Mesodermal cell (in vitro differentiated cells): ENCODE data around the gene PARD3B.

ENCODE experiments used
- H3K27ac ChIP-seq: 2 replicates; pipeline ENCODE4 v1.7.0; 2013; ENCODE audit warnings: mild to moderate bottlenecking, low read depth, low read length, moderate library complexity; ENCODE audit not compliant: severe bottlenecking
- H3K36me3 ChIP-seq: 2 replicates; pipeline ENCODE4 v1.7.1; 2013; ENCODE audit warnings: mild to moderate bottlenecking, low read length, moderate library complexity; ENCODE audit not compliant: control insufficient read depth, insufficient read depth
- H3K4me1 ChIP-seq: one replicate; pipeline ENCODE4 v1.7.1; 2013; ENCODE audit warnings: mild to moderate bottlenecking, low read length; ENCODE audit not compliant: insufficient read depth, control insufficient read depth, poor library complexity, severe bottlenecking
- H3K4me3 ChIP-seq: 2 replicates; pipeline ENCODE4 v1.7.0; 2013; ENCODE audit warnings: low read length, control low read depth, mild to moderate bottlenecking; ENCODE audit not compliant: insufficient read depth, poor library complexity, severe bottlenecking; ENCODE audit errors: extremely low read depth
- H3K9me3 ChIP-seq: 2 replicates; pipeline ENCODE4 v1.7.1; 2013; ENCODE audit warnings: mild to moderate bottlenecking, low read length, moderate library complexity; ENCODE audit not compliant: control insufficient read depth
- WGBS, 2 experiments: methylation state at CpG; one replicate each; pipeline ENCODE4 v1.1.5; 2013; ENCODE audit warnings: missing lambda C conversion rate in 2 of 2; ENCODE audit not compliant: insufficient coverage in 2 of 2; 5-methylcytosine and 5-hydroxymethylcytosine counted together

Gene PARD3B

DNA sequence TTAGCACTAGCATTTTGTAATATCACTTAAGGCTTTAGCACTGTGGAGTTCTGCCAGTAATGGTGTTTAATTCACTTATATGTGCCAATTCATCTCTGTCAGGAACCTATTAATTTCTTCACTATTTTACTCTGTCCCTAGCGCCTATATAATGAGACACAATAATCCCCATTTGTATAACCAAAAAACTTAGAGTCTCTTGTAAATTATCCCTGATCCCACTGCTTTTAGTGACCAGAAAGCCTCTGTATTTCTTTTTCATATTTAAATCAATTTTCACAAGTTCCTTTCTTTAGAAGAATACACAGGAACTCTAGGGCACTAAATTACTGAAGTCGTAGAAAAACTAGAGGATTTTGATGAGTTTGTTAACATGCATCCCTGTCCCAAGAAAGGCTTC, 894.3 kb downstream of the PARD3B start:
- H3K4me1 ChIP-seq: no peaks in the 10 kb centered on the region
- no peak overlapping the region for H3K27ac ChIP-seq
- no peaks in the 10 kb centered on the region for H3K9me3 ChIP-seq
- WGBS, 2 experiments: 92 to 95% methylated on average over 1 of the region's 2 CpGs
- no peak overlapping the region for H3K4me3 ChIP-seq
- H3K36me3 ChIP-seq: no peaks in the 10 kb centered on the region

DNA sequence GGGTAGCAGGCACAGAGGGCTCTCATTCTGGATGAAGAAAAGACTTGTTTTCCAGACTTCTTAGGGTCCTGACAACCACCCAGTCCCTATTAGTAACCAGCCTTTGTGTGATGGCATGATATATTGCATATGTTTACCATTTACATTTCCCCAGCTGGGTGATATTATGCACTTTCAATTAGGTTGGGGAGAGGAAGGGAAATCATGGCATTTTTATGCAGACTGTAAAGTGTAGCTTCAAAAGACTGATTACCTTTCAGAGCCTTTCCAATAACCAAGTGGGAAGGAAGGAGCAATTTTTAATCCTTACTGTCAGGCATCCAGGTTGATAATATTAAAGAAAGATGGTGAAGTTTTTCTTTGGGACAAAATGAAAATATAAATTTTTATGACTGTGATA, 896.2 kb downstream of the PARD3B start:
- Histone ChIP-seq H3K9me3 (no peaks in the 10 kb centered on the region), H3K4me1 (no peaks in the 10 kb centered on the region), H3K4me3 (no peak overlapping the region)

DNA sequence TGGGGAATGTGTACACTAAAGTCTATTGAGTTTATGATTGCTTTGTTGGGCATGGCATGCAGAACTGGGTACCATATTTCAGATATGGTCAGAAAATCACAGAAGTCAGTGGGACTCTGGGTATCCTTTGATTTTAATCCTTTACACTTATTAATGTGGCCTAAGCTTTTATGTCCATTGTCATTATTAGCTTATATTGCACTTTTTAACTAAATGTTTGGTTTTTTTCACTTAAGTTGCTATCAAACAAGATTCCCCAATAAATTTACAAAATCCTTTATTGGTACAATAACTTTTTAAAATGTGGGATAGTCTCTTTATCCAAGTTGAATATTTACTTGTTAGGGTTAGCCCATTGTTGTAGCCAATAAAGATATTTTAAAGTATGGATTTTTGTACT, 902.9 kb downstream of the PARD3B start:
- Histone ChIP-seq H3K36me3 (no peaks in the 10 kb centered on the region), H3K4me3 (no peak overlapping the region), H3K9me3 (no peaks in the 10 kb centered on the region), H3K4me1 (no peaks in the 10 kb centered on the region), H3K27ac (no peak overlapping the region)

More for the DNA sequence above, 896.2 kb downstream of the PARD3B start:
- H3K36me3 ChIP-seq: no peaks in the 10 kb centered on the region
- H3K27ac ChIP-seq: no peak overlapping the region

DNA sequence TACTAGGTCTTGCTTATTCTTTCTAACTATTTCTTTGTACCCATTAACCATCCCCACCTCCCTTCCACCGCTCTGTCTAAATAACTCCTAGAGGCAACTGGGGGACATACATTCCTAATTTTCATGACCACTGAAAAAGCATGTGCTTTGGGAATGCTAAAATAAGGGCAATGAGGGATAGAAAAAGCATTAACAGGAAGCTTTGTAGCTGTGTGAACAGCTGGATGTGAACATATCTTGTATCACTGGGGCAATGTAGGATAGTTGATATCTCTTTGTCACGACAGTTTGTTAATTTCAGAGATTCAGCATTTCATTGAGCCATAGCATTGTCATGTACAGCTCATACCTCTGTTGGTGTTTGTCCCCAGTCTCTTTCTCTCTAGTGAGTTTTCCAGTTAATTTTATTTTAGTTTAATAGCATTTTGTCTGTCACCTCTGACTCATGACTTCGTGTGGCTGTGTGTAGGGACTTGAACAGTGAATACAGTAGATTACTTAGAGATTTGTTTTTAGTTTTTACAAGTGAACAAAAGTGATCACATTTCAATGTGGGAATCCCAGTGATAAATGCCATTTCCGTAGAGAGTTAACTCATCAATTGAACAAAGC, 906.7 kb downstream of the PARD3B start:
- no peaks in the 10 kb centered on the region for H3K36me3 ChIP-seq
- WGBS, 2 experiments: 71% methylated on average over 2 of the region's 4 CpGs; no CpG with 5 or more reads in 1 of the 2 experiments
- H3K9me3 ChIP-seq: no peaks in the 10 kb centered on the region
- H3K27ac ChIP-seq: no peak overlapping the region
- no peak overlapping the region for H3K4me3 ChIP-seq
- no peaks in the 10 kb centered on the region for H3K4me1 ChIP-seq

DNA sequence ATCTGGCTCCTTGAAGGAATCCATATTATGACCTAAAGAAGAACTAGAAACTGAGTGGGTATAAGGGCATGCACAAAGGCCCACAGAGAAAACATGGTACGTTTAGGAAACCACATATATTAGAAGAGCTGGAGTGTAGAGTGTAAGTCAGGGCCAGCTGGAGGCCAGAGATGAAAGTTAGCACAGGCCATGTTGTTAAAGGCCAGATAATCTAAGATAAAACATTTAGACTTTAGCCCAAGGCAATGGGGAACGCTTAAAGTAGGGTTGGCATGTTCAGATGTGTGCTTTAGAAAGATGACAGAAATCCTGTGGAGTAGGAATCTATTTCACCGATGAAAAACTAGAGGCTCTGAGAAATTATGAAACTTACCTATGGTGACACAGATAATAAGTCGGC, 907.9 kb downstream of the PARD3B start:
- Histone ChIP-seq H3K4me1 (peaks cover 4% of the 10 kb centered on the region), H3K27ac (no peak overlapping the region), H3K36me3 (no peaks in the 10 kb centered on the region), H3K4me3 (no peak overlapping the region), H3K9me3 (no peaks in the 10 kb centered on the region)
- 89 to 100% methylated on average over 2 to 3 of the region's 4 CpGs for WGBS, 2 experiments

DNA sequence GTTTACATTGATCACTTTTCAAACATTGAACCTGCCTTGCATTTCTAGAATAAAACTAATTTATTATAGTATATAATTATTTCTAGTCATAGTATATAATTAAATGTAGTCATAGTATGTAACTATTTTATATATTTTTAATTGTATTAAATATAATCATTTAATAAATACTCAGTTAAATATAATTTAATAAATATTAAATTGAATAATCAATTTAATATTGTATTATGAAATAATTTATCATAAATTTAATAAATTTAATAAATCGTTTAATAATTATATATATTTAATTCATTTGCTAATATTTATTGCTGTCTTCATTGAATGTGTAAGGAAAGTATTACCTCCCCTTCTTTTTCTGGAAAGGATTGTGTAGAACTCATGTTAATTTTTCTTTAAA, 911.4 kb downstream of the PARD3B start:
- Histone ChIP-seq H3K27ac (no peak overlapping the region), H3K4me3 (no peak overlapping the region), H3K9me3 (no peaks in the 10 kb centered on the region), H3K36me3 (no peaks in the 10 kb centered on the region), H3K4me1 (peaks cover 4% of the 10 kb centered on the region)
- no CpG with 5 or more reads among the region's 1 CpG for WGBS, 2 experiments

DNA sequence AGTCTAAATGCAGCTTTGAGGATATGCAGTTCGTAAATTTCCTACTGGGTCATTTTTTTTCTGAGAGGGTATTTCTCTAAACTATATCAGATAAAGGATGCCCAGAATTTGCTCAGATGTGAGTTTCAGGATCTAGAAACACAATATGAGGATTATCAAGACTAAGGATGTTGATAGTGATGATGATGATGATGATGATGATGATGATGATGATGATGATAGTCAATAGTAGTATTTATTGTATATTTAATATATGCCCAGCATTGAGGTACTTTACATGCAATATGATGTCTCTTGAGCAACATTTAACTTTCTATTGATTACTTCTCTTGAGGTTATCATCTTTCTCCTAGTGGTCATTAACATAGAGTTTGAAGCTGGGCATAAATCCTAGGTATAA, 914.9 kb downstream of the PARD3B start:
- H3K9me3 ChIP-seq: no peaks in the 10 kb centered on the region
- H3K27ac ChIP-seq: no peak overlapping the region
- H3K4me3 ChIP-seq: no peak overlapping the region
- no peaks in the 10 kb centered on the region for H3K36me3 ChIP-seq
- peaks cover 20% of the 10 kb centered on the region for H3K4me1 ChIP-seq
- no CpG with 5 or more reads among the region's 1 CpG for WGBS, 2 experiments

DNA sequence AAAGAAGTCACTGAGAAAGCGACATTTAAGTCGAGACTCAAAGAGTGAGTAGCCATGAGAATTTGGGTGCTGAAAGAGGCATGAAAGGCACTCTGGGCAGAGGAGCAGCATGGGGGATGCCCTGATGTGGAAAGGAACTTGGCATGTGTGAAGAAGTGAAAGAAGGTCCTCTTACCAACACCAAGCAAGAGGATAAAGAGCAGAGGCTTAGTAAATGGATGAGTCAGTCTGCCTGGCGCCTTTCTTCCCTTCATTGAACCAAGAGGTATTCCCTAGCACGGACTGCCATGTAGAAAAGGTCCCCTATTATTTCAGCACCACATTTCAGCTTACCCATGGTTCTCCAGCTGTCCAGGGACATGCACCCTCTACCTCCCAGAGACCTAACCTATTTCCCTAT, 915.9 kb downstream of the PARD3B start:
- no peak overlapping the region for H3K4me3 ChIP-seq
- peaks cover 23% of the 10 kb centered on the region for H3K4me1 ChIP-seq
- H3K36me3 ChIP-seq: no peaks in the 10 kb centered on the region
- no peak overlapping the region for H3K27ac ChIP-seq
- H3K9me3 ChIP-seq: no peaks in the 10 kb centered on the region
- WGBS, 2 experiments: 84 to 97% methylated on average over 2 to 3 of the region's 4 CpGs

DNA sequence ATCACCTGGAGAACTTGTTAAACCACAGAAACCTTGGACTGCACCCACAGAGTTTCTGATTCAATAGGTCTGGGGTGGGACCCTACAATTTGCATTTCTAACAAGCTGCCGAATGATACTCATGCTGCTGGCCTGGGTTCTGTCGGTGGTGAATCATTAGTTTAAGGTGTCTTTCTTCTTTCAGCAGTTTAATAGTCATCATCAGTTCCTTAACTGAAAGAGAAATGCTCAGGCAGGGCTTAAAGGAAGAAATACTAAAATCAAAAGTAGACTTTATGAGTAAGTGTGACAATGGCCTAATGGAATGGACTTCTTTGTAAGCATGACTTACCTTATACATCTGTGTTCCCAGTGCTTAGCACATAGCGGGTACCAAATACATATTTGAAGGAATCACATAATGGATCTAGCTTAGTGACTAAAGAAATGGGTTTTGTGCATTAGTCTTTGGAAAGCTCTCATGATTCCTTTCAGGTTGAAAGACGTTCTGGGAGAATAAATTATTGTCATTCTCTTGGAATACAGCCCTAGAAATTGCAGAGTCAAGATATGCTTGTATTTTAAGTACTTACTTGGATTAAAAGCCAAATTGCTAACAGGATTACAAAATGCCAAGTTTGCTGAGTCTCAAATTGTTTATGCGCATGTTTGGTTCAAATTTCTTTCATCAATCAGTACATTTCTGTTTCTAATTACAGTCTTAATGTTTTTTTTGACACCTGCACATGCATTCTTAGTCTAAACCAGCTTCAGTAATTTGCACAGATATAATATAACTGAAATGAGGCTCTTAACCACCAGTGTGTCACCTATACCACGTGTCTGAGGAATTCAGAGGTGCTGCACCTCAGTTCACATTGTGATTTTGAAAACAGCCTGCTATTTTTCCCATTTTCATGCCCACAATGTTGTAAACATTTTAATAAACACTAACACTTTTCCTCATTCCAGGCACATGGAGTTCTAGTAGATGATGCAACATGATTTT, 916.7 kb downstream of the PARD3B start:
- no peak overlapping the region for H3K4me3 ChIP-seq
- no peaks in the 10 kb centered on the region for H3K9me3 ChIP-seq
- no peaks in the 10 kb centered on the region for H3K36me3 ChIP-seq
- WGBS, 2 experiments: 78 to 100% methylated on average over 2 to 5 of the region's 6 CpGs
- no peak overlapping the region for H3K27ac ChIP-seq
- H3K4me1 ChIP-seq: peaks cover 23% of the 10 kb centered on the region

DNA sequence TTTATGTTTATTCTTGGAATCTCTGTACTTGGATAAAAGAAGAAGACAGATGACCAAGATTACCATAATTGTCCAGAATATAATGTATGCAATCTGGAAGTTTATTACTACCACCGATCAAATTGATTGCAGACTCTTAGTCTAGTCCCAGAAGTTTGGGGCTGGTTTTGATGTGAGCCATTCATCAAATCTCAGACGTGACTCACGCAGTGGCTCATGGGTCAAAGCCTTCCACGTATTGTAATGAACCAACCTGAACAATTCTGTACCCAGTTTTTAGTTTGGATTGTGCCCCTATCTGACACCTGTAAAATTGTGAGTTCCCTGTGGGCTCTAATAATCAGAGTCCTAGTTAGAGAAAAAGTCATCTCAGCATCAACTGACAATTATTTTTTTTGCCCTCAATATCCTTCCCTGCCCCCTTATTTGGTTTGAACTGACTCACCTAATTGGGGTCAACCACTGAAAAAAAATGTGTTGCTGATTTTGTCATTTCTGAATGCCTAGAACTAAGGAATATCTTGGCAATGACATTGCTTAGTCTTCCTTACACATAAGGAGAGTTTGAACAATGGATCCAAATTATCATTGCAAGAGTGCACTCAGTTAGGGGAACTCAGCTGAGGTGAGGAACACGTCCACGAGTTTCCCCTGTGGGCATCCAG, 917.5 kb downstream of the PARD3B start:
- H3K4me1 ChIP-seq: peaks cover 22% of the 10 kb centered on the region
- H3K4me3 ChIP-seq: no peak overlapping the region
- WGBS, 2 experiments: 70 to 94% methylated on average over 2 to 4 of the region's 6 CpGs
- H3K27ac ChIP-seq: no peak overlapping the region
- no peaks in the 10 kb centered on the region for H3K36me3 ChIP-seq
- H3K9me3 ChIP-seq: no peaks in the 10 kb centered on the region
